Left kidney (tissue), 2 donors: ENCODE data around the gene ZNF775. TPM values are rescaled to one million over a fixed set of nuclear protein-coding genes. Genes with fewer than 3 reads are reported as not detected.

ENCODE experiments used
- DNase-seq: peaks from one replicate; pipeline ENCODE4 v3.0.0-alpha.2; 2013
- polyA plus RNA-seq: library from polyadenylated mRNA; unstranded; fragments of 120-200 nt; gene quantifications from one replicate; pipeline ENCODE4 v1.2.1, GENCODE V29; 2013; ENCODE audit not compliant: insufficient read length

ZNF775 gene
- polyA plus RNA-seq, 1 donor = 5.3 TPM

DNA sequence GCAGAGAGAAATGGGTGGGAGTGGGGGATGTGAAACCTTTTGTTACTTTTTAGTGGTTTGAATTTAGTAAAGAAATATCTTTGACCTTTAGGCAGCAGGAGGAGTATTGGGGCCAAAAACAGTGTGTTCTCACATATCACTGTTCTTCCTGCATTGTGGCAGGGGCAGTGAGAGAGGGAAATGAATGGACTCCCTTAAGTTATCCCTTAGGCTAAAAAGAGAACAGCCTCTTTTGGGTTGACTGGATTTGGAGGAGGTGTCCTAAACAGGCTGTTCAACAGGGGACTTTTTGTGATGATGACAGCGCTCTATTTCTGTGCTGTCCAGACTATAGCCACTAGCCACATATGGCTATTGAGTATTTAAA, 22.3 kb downstream of the ZNF775 start:
- DNase-seq = no peak

DNA sequence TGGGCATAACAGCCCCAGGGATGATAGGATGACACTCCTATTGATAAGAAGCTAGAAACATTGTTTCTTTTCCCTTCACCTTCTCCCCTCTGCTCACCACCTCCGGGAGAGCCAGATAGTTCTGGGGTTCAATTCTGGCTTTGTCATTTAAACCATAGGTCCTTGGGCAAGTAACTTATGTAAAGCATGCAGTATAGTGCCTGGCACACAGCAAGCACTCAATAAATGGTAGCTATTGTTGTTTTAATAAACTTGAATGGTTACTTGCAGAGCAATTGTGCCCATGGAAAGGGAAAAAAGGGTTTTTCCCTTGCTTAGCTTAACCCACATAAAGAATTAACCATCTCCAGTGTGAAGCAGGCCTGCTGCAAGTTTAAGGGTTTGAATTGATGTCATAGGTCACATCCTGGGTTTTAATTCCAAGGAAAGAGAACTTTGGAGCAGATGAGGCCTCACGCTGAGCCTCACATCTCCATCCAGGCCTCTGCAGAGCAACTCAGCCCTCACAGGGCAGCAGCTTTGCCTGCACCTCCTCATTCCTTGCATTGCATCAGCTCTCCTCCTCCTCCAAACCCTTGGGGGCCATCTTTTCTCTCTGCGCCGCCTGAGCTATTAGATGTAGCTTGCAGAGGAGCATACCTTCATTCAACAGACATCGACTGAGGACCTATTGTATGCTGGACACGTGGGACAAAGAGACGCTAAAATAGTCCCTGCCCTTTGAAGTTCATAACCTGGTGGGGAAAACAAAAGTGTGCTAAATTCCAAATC, 22.9 kb downstream of the ZNF775 start:
- DNase-seq = no peak

DNA sequence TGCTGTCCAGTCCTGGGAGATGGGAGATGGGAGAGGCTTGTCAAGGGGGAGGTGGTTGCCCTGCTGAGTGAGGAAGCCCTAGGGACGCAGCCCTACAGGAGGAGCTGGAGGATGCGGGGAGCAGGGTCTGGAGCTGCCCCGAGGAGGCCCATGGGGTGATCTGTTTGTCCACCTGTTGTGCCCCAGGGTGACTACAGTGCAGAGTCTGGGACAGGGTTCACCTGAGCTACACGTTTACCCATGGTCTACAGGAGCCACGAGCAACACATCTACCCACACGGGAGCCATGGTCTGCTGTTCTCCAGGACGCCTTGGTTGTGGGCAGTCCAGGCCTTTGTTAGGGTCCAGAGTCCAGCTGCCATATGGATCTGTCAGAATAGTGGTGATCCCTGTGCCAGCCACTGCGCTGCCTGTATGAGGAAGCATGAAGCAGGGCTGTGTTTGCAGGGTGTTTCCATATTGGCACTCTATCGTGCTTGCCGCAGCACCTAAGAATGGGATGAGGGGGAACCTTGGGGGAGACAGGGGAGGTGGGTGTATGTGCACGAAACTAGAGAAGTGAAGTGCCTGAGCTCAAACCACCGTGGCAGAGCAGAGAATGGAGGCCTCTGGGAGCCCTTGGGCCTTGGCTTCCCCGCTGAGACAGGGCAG, 23.7 kb downstream of the ZNF775 start:
- no peak for DNase-seq

DNA sequence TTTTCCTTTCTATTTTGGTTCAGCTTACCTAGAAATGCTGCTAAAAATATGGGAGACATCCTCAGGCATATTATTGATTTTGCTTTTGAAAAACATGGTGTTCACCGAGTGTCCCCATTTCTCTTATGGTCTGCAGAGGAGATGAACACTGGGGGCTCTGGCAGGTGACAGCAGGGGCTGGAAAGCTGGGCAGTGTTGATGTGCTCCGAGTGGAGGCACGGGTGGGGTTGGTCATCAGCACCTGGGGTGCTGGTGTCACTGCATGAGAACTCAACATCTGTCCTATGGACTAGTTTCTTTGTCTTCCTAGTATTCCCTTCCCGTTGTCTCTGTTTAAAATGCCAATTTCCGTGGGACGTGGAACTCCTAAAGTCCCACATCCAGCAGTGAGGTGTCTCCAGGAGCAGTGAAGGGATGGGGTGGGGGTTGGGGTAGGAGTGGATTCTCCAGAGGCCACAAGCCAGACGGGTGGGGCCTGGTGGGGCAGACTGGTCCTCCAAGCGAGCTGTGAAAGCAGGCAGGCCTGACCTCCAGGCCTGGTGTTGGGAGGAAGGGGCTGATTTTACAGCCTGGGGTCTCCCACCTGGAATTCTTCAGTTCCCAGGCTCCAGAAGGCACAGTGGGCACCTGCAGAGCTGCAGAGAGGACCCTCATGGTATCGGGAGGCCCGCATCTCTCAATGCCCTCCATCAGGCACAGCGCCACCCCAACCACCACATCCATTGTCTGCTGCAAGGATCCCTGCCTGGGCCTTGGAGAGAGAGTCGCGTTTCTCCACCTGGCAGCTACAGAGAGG, 24.4 kb downstream of the ZNF775 start:
- DNase-seq = no peak

DNA sequence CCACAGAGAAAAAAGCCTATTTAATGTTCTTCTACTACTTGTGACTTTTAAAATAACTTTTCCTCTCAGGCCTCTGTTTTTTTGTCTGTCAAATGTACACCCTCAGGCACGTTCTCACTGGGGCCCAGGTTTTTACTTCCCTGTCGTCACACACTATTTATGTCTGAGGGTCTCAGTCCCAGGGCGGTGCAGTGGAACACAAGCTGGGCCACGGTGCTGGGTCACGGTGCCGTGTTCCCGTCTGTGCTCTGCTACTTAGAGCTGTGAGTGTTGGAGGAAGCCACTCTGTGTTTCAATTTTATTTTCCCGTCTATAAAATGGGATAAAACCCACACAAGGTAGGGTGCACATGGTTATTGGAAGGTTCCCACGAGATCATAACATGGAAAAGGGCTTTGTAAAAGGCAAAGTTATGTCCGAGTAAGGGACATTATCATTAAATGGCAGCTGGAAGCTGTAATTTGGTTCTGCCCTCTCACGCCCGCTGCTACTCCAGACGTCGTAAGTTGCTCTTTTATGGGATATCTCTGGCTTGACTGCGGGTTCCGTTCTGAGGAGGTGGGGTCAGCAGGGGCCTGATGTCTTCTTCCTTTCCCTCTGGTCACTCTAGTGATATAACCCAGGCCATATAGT, 25.2 kb downstream of the ZNF775 start:
- no peak for DNase-seq

DNA sequence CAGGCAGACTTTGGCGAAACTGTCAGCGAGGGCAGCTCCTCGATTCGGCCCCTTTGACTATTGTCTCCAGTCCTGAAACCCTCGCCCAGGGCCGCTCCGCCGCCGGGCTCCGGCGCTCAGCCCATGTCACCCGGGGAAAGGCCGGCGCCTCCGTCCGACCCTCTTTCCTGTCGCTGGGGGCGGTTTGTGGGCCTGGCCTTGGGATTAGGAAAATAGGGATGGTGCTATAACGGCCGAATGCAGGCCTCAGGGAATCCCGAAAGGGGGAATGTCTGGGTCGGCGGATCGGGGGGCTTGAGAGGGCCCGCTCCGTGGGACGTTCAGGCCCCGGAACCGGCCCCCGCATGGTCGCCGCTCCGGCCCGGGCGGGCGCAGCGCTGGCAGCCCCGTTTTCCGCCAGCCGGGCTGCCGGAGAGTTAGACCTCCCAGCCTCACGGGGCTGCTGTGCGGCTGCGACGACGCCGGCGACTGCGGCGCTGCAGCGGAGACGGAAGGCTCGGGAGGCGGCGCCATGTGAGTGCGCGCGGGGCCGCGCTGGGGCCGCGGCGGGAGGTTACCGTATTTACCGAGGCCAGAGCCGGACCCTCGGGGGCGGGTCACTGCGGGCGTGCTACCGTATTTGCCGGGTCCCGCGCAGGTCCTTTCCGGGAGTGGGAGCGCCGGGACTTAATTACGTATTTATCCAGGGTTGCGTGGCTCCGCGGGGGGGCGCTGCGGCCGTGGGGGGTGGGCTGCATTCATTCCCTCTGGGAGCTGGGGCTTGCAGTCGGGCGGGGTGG, 25.9 kb downstream of the ZNF775 start:
- DNase-seq = peak; percentile 86

DNA sequence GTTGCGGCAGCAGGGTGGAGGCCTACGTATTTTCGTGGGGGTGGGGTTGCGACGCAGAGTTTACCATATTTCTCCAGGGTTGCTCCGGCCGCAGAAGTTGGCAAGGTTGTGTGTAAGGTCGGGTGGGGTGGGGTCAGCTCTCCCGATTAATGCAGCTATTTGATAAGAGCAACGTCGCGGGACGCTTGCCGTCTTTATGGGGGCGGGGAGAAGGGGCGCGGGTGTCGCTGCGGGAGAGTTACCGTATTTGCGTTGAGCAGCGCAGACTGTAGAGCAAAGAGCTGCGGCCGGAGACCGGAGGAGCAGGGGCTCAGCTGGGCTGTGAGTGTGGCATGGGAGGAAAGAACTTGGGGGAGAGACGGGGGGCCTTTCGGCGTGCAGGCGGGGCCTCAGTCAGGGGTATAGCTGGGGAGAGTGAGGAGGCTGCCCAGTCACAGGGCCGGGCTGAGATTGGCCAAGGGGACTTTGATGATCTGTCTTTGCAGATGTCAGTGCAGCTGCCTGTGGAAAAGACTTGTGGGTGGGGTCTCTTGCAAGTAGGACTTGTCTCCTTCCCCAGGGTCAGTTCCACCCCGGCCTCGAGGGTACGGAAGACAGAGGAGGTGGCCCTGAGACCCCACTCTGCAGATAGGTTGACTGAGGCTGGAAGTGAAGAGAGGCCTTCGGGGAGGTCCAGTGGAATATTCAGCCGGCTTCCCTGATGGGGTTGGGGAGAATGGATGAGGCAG, 26.6 kb downstream of the ZNF775 start:
- no peak for DNase-seq

DNA sequence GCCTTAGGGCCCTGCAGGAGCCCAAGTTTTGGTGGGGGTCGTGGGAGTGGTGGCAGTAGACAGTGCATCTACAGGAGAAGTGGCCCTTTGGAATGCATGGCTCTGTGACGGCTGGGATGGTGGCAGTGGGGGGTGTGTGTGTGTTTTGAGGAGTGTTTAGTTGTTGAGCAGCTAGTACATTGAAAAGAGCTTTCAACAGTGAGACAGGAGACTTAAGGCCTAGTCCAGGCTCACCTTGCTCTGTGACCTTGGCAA, 27.1 kb downstream of the ZNF775 start:
- no peak for DNase-seq

DNA sequence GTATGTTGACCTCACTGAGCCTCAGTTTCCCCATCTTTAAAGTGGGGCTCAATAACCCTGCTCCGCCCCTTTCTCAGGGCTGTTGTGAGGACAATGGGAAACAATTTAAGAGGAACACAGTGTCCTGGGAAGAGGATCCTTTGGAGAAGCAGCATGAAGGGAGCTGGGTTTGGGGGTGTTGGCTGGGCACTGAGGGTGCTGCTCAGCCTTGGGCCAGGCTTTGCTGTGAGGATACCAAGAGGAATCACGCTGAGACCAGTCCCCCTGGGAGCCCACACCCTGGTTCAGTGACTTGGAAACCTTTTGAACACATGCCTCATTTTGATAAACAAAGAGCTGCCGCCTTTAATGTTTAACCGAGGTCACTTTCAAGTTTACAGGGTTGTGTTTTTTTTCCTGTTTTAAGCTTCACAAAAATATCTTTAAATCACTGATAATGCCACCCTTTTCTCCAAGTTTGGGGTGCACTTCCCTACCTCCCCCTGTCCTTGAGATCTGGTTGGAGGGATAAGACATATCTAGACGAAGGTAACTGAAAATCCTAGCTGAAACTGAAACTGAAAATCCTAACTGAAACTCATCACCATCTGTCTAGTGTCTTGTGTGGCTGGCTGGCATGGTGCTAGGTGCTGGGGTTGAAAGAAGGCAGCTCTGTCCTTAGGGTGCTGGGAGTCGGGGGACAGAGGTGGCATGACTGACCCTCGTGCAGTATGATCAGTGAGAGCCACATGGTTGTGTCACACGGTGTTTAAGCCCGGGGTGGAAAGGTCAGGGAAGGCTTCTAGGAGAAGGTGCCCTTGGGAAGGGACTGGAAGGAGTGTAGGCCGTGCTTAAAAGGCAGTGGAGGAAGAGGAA, 27.7 kb downstream of the ZNF775 start:
- DNase-seq = no peak

DNA sequence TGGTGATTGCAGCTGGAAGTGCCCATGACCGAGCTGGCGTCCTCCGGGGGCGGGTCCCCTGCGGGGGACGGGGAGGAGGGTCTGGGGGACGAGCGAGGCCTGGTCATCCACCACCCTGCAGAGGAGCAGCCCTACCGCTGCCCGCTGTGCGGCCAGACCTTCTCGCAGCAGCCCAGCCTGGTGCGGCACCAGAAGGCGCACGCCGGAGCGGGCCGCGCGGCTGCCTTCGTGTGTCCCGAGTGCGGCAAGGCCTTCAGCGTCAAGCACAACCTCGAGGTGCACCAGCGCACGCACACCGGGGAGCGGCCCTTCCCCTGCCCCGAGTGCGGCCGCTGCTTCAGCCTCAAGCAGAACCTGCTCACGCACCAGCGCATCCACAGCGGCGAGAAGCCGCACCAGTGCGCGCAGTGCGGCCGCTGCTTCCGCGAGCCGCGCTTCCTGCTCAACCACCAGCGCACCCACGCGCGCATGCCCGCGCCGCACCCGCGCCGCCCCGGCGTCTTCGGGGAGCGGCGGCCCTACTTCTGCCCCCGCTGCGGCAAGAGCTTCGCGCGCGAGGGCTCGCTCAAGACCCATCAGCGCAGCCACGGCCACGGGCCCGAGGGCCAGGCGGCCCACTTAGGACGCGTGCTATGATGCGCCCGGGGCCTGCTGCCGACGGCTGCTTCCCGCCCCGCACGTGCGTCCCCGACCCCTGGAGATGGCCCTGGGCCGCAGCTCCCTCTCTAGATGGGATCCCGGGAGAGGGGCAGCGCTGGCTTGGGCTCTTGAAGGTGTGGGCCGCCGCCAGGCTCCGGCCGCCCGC, 28.7 kb downstream of the ZNF775 start:
- no peak for DNase-seq

DNA sequence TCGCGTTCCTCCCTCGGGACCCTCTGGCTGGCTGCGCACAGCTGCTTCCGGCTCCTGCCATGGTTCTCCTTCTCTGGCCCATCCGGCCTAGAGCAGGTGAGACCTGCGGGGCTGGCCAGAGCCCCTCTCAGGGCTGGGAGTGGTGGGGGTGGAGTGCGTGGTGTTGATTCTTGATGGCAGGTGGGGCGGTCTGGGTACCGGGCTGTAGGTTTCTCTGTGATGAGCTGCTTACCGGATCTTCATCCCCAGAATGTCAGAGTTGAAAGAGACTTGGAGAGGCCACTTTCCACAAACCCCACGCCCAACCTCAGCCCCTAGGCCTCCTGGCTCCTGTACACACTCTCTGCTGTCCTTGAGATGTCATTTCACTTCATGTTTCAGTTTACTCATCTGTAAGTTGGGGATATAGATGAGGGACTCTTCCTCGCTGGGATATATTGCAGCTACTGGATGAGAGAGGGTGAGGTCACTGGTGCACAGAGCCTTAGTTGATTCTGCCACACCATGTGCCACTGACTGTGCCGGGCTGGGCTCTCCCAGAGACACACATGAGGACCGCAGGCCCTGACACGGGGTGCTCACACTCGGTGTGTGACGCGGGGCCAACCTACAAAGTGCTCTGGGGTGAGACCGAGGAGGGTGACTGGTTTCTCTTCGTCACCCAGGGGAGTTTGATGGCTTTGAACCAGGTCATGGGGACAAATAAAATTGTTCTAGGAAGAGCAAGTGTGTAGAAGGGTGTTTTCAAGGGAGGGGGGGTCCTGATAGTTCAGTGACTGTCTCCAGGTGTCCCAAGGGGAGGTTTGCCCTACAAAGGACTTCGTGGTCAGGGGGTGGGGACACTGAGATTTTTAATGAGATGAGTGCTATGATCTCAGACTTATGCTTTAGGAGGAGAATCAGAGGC, 29.5 kb downstream of the ZNF775 start:
- DNase-seq = no peak

DNA sequence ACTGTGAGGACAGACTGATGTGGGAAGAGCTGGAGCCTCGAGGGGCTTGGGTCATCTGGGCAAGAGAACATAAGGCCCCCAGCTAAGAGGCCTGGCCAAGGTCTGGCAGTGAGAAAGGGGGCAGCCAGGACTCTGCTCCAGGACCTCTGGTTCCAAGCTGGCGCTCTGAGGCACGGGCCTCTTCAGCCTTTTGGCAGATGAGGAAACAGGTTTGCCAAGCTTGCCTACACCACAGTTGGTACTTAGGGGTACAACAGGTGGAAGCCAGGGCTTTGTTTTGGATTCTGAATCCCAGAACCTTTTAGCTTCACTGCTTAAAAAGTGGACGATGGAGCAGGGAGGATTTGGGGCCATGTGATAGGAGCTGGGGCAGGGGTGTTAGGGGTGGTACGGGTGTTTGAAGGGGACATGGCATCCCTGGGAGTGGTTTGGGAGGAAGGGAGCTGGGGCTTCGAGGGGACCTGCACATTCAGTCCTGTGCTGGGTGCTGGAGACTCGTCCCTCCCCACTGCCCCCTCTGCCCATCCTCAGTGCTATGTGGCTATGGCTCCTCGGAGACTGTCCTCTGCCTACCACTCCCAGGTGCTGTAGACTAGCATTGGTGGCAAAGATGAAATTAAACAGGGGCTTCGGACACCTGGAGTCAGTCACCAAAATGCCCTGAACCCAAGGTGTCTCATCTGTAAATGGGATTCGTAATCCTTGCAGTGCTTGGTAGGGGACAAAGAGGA, 30.3 kb downstream of the ZNF775 start:
- no peak for DNase-seq

DNA sequence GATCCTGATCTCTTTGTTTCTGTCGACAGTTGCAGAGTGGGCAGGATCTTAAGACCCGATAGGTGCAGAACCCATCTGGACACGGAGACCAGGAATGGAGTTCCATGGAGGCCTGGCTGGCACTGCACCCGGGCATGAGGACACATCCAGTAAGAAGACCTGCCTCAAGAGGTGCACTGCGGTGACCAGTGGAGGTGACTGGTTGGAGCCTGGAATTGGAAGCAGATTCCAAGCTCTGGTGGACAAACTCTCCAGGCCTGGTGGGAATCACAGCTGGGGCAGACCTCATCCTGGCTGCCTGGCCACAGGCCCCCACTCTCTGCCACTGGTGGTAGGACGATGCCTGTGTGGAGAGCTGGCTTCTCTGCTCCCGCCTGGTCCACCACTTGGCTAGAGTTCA, 31.0 kb downstream of the ZNF775 start:
- DNase-seq = no peak

DNA sequence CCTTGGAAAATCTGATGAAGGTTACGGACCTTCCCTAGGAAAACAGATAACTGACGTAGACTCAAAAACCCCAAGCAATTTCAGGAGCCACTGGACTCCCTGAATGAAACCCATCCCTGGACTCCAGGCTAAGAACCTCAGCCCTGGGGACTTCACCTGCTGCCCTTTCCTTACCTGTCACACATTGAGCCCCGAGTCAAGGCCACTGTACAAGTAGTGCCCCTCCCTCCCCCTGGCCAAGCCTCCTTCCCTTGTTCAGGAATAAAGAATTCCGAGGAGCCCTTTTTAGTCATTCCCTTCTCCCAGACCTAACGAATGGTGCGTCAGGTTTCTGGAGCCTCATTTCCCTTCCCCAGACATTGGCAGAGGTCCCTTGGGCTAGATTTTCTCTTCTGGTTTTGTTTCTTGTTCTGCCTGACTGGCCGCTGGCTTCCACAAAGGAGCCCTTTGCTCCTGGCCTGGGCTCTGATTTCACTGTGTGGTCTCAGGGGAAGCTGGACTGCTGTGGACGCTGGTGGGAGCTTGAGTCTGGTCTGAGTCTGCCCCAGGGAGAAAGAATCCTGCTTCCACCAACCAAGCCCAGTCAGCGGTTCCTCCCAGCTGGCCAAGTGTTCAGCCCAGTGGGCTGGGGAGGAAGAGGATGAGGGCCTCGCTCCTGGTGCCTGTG, 31.7 kb downstream of the ZNF775 start:
- DNase-seq = no peak

DNA sequence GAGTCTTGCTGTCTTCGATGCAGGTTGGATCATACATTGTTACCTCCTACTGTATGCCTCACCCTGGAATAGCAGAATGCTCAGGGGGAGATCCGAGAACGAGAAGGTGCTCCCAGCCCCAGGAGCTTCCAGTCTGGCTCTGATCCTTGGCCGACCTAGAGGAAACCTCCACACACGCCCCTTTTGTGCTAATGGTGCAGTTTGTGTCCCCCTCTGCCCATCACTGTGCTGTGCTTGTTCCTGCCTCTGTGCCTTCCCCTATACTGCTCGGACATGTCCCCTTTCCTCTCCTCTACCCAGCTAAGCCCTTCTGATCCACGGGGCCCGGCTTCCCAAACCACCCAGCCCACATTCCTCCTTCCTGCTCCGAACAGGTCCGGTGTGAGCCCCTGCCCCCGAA, 32.5 kb downstream of the ZNF775 start:
- DNase-seq = no peak

DNA sequence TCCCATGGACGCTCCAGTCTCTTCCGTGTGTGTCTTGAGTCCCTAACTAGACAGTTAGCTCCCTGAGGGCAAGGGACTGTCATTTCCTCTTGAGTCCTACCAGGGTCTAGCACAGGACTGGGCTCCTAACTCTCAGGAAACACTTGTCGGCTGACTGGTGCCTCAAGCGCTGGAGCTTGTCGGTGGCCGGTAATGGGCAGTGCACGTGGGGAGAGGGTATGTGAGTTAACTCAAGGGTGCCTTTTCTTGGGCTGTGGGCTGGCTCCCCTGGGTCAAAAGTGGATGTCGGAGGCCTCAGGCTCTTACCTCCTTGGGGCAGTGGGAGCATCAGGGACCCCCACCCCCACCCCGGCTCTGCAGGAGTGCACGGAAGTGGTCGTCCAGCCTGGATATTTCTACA, 32.9 kb downstream of the ZNF775 start:
- no peak for DNase-seq
